Left hindlimb (tissue), 1 donor: Measurements from ENCODE around the gene OSTN.

Experiments used
- DNase-seq: peaks from one replicate; pipeline ENCODE4 v3.0.0-alpha.2; 2018

The OSTN gene

GRCh38 chr3:191314109-191314728 is 115.2 kb downstream of the OSTN start:
- DNase-seq = no peak
